Measurements from ENCODE around the gene SLC34A1. TPM values are rescaled to one million over a fixed set of nuclear protein-coding genes. Genes with fewer than 3 reads are reported as not detected.
A peak's percentile ranks its signal among the peaks of the same experiment; 100 is the strongest.

The SLC34A1 gene
- total and polyA plus RNA-seq, 5 donors from 2014 or later = 0.20 TPM; not detected in 4

DNA sequence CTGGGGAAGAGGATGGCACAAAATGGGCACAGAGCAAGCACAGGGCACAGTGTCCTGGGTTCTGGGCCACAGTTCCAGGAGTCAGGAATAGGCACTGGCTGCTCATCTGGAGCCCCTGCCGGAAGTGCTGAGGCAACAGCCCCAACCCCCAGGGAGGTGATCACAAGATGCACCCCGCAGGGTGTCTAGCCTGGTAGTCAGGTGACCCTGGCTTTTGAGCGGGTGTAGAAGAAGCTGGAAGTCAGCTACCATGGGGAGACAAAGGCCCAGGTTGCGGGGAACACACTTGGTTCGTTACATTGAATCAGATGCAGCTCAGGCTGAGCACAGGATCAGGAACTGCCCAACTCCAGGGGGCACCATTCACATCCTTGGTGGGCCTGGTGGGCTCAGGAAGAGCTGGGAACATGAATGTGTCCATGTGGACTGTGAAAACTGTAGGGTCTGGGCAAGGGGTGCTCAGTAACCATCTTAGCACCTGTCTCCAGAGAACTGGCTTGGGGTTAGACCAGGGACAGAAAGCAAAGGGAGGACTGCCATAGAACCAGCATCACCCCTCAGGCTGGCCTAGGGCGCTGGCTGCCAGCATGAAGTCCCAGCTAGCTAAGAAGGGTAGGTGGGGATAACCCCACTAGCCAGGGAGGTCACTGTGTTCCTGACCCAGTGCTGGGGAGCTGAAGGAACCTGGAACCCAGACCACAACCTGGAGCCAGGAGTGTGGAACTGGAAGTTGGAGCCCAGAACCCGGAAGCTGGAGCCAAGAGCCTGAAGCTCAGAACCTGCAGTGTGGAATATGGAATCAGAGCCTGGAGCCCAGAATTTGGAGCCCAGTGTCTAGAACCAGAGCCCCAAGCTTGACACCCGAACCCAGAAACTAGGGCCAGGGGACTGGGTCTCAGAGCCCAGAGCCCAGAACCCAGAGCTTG is 6.1 kb upstream of the SLC34A1 start:
- no peak for ATAC-seq (ENCODE audit: low read depth in 2 of 2)
- Histone ChIP-seq H3K36me3 (ENCODE audit: control insufficient read depth, insufficient read depth, low read length) (no peaks in the 10 kb centered on the region), H3K27ac (ENCODE audit: insufficient read depth, low read length, poor library complexity, severe bottlenecking) (no peak overlapping the region), H3K4me3 (ENCODE audit: low read depth, low read length) (no peak overlapping the region), H3K9me3 (ENCODE audit: control insufficient read depth in 2 of 2, low read length in 2 of 2) (no peaks in the 10 kb centered on the region), H3K27me3 (ENCODE audit: control insufficient read depth, insufficient read depth, low read length) (no peaks in the 10 kb centered on the region), H3K4me1 (ENCODE audit: control insufficient read depth, insufficient read depth, low read length, poor library complexity, severe bottlenecking) (peaks cover 17% of the 10 kb centered on the region)
- Mint-ChIP-seq H3K36me3 (no peaks in the 10 kb centered on the region), H3K4me1 (peaks cover 0 to 47% (median 9%) of the 10 kb centered on the region in 4 donors), H3K27ac (peak overlapping the region in 1 of 3 donors; percentile 84), H3K4me3 (no peak overlapping the region), H3K9me3 (no peaks in the 10 kb centered on the region), H3K27me3 (no peaks in the 10 kb centered on the region)
- DNase-seq = no peak

DNA sequence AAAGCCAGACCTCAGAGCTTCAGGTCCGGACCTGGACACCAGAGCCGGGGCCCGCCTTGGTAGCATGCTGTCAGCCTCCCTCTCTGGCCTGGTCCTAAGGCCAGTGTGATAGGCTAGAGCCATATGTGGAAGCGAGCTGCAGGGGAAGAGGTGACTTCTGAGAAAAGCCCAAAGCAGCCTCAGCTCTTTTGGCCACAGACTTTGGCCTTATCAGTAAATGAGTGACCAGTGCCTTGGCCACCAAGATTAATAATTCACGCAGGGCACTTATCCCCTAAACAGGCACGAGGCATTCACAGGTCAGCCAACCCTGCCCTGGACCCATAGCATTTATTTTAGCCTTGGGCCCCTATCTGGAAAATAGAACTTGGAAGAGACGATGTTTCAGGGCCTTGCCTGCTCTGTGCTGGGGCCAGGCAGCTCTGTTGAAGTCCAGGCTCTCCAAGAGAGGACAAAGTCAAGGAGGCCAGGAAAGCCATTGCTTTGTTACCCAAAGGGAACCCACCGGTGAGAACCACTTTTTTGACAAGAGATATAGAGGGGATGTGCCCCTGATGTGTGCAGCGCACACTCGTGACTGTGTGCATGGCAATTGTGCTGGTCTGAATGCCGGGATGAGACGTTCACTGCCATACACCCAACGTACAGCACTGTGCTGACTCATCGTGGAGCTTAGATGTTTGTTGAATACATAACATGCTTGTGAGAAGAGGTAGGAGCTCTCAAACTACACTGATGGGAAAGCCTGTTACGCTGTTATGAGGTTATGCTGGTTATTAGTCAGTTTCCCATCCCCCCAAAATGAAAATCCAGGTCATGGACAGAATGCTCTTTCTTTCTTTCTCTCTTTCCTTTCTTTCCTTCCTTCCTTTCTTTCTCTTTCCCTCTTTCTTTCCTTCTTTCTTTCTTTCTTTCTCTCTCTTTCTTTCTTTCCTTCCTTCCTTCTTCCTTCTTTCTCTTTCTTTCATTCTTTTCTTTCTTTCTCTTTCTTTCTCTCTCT is 5.0 kb upstream of the SLC34A1 start:
- peak; percentile 39 to 45 for ATAC-seq (ENCODE audit: low read depth in 2 of 2)
- Histone ChIP-seq H3K9me3 (ENCODE audit: control insufficient read depth in 2 of 2, low read length in 2 of 2) (no peaks in the 10 kb centered on the region), H3K27ac (ENCODE audit: insufficient read depth, low read length, poor library complexity, severe bottlenecking) (no peak overlapping the region), H3K4me1 (ENCODE audit: control insufficient read depth, insufficient read depth, low read length, poor library complexity, severe bottlenecking) (peaks cover 6% of the 10 kb centered on the region), H3K36me3 (ENCODE audit: control insufficient read depth, insufficient read depth, low read length) (no peaks in the 10 kb centered on the region), H3K27me3 (ENCODE audit: control insufficient read depth, insufficient read depth, low read length) (no peaks in the 10 kb centered on the region), H3K4me3 (ENCODE audit: low read depth, low read length) (no peak overlapping the region)
- Mint-ChIP-seq H3K36me3 (no peaks in the 10 kb centered on the region), H3K4me3 (no peak overlapping the region), H3K27ac (peak overlapping the region; percentile 61 to 83 (median 83)), H3K4me1 (peaks cover 0 to 39% (median 7%) of the 10 kb centered on the region in 4 donors), H3K27me3 (no peaks in the 10 kb centered on the region), H3K9me3 (no peaks in the 10 kb centered on the region)
- DNase-seq = peak in 1 of 3 donors; percentile 38

DNA sequence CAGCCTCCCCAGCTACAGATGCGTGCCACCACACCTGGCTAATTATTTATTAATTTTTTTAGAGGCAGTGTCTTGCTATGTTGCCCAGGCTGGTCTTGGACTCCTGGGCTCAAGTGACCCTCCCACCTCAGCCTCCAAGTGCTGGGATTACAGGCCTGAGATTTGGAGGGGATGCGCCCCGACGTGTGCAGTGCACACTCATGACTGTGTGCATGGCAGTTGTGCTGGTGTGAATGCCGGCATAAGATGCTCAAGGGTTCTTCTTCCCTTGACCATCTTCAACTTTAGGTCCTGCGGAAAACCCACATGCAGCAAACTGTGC is 3.5 kb upstream of the SLC34A1 start:
- no peaks in the 10 kb centered on the region for H3K27me3 Mint-ChIP-seq
- ATAC-seq (ENCODE audit: low read depth in 2 of 2) (no peak), DNase-seq (no peak)
- Histone ChIP-seq H3K4me1 (ENCODE audit: control insufficient read depth, insufficient read depth, low read length, poor library complexity, severe bottlenecking) (peaks cover 3% of the 10 kb centered on the region), H3K27me3 (ENCODE audit: control insufficient read depth, insufficient read depth, low read length) (no peaks in the 10 kb centered on the region), H3K27ac (ENCODE audit: insufficient read depth, low read length, poor library complexity, severe bottlenecking) (no peak overlapping the region), H3K4me3 (ENCODE audit: low read depth, low read length) (no peak overlapping the region), H3K36me3 (ENCODE audit: control insufficient read depth, insufficient read depth, low read length) (no peaks in the 10 kb centered on the region), H3K9me3 (ENCODE audit: control insufficient read depth in 2 of 2, low read length in 2 of 2) (no peaks in the 10 kb centered on the region)
- H3K36me3 Mint-ChIP-seq = no peaks in the 10 kb centered on the region
- H3K9me3 Mint-ChIP-seq = no peaks in the 10 kb centered on the region
- no peak overlapping the region for H3K27ac Mint-ChIP-seq
- no peak overlapping the region for H3K4me3 Mint-ChIP-seq
- peaks cover 0 to 28% (median 6%) of the 10 kb centered on the region in 4 donors for H3K4me1 Mint-ChIP-seq

DNA sequence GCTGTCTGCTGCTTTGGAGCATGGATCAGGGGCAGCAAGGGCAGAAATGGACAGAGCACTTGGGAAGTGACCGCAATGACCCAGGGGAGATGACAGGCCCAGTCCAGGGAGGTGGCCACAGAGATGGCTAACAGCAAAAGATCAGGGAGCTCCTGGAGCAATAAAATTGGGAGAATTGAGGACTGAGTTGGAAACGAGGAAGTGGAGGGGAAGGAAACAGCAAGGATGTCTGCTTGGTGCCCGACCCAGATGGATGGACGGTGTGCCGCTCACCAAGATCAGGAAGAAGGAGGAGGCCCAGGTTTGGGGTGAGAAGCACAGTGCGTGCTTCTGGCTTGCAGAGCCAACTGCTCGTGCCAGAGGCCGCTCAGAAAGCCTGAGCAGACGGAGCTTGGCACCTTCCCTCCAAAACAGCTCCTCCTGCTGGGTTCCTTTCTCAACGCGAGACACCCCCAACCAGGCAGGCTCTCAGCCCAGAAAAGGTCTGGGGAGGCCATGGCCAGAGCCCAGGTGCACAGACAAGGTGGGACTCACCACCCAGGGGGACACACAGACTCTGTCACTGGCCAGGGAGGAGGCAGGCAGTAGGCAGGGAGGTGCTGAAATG is 1.7 kb upstream of the SLC34A1 start:
- ATAC-seq (ENCODE audit: low read depth in 2 of 2) = peak in 1 of 2 donors; percentile 29
- Mint-ChIP-seq H3K4me1 (peaks cover 0 to 24% (median 4%) of the 10 kb centered on the region in 4 donors), H3K27ac (peak overlapping the region in 1 of 3 donors; percentile 82), H3K27me3 (no peaks in the 10 kb centered on the region), H3K36me3 (no peaks in the 10 kb centered on the region), H3K4me3 (no peak overlapping the region), H3K9me3 (no peaks in the 10 kb centered on the region)
- H3K27me3 ChIP-seq (ENCODE audit: control insufficient read depth, insufficient read depth, low read length) = no peaks in the 10 kb centered on the region
- H3K9me3 ChIP-seq (ENCODE audit: control insufficient read depth in 2 of 2, low read length in 2 of 2) = no peaks in the 10 kb centered on the region
- no peaks in the 10 kb centered on the region for H3K36me3 ChIP-seq (ENCODE audit: control insufficient read depth, insufficient read depth, low read length)
- H3K4me1 ChIP-seq (ENCODE audit: control insufficient read depth, insufficient read depth, low read length, poor library complexity, severe bottlenecking) = no peaks in the 10 kb centered on the region
- DNase-seq = peak in 2 of 3 donors; percentile 29 to 62
- H3K4me3 ChIP-seq (ENCODE audit: low read depth, low read length) = no peak overlapping the region
- H3K27ac ChIP-seq (ENCODE audit: insufficient read depth, low read length, poor library complexity, severe bottlenecking) = no peak overlapping the region

DNA sequence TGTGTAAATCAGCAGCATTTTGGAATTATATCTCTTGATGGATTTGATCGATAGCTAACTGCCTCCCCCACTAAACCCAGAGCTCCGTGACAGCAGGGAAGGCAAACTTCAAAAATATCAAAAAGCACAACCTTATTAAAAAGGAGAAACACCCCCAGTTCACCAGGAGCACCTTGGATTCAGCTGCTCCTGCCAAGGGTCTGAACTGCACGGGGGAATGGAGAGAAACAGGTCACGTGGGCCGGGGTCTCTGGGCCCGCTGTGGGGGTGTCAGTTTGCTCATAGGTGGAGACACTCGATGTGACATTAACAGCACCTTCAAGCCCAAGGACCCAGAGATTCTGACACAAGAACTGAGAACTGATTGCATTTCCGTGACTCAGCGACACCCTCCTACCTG is 1.1 kb upstream of the SLC34A1 start:
- DNase-seq (no peak), ATAC-seq (ENCODE audit: low read depth in 2 of 2) (no peak)
- Histone ChIP-seq H3K4me3 (ENCODE audit: low read depth, low read length) (no peak overlapping the region), H3K4me1 (ENCODE audit: control insufficient read depth, insufficient read depth, low read length, poor library complexity, severe bottlenecking) (peaks cover 1% of the 10 kb centered on the region), H3K36me3 (ENCODE audit: control insufficient read depth, insufficient read depth, low read length) (no peaks in the 10 kb centered on the region), H3K27me3 (ENCODE audit: control insufficient read depth, insufficient read depth, low read length) (no peaks in the 10 kb centered on the region), H3K27ac (ENCODE audit: insufficient read depth, low read length, poor library complexity, severe bottlenecking) (no peak overlapping the region), H3K9me3 (ENCODE audit: control insufficient read depth in 2 of 2, low read length in 2 of 2) (no peaks in the 10 kb centered on the region)
- peaks cover 0 to 26% (median 5%) of the 10 kb centered on the region in 4 donors for H3K4me1 Mint-ChIP-seq
- no peak overlapping the region for H3K27ac Mint-ChIP-seq
- no peak overlapping the region for H3K4me3 Mint-ChIP-seq
- H3K27me3 Mint-ChIP-seq = no peaks in the 10 kb centered on the region
- no peaks in the 10 kb centered on the region for H3K36me3 Mint-ChIP-seq
- no peaks in the 10 kb centered on the region for H3K9me3 Mint-ChIP-seq

DNA sequence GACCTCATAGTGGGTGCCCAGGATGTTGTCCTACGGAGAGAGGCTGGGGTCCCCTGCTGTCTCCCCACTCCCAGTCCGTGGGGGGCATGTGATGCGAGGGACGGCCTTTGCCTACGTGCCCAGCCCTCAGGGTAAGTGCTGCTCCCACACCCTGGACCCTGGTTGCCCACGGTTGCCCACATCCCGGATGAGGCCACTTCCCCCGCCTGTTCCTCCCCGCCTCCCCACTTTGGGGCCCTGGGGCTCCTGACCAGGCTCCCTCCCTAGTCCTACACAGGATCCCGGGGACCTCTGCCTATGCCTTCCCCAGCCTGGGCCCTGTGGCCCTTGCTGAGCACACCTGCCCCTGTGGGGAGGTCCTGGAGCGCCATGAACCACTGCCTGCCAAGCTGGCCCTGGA is 1.5 kb downstream of the SLC34A1 start:
- H3K27ac Mint-ChIP-seq = no peak overlapping the region
- no peaks in the 10 kb centered on the region for H3K27me3 ChIP-seq (ENCODE audit: control insufficient read depth, insufficient read depth, low read length)
- no peaks in the 10 kb centered on the region for H3K27me3 Mint-ChIP-seq
- H3K9me3 ChIP-seq (ENCODE audit: control insufficient read depth in 2 of 2, low read length in 2 of 2) = no peaks in the 10 kb centered on the region
- peaks cover 4 to 42% (median 19%) of the 10 kb centered on the region in 4 donors for H3K4me1 Mint-ChIP-seq
- DNase-seq (no peak), ATAC-seq (ENCODE audit: low read depth in 2 of 2) (no peak)
- H3K27ac ChIP-seq (ENCODE audit: insufficient read depth, low read length, poor library complexity, severe bottlenecking) = no peak overlapping the region
- H3K36me3 ChIP-seq (ENCODE audit: control insufficient read depth, insufficient read depth, low read length) = no peaks in the 10 kb centered on the region
- no peaks in the 10 kb centered on the region for H3K9me3 Mint-ChIP-seq
- H3K36me3 Mint-ChIP-seq = no peaks in the 10 kb centered on the region
- no peak overlapping the region for H3K4me3 Mint-ChIP-seq
- peaks cover 27% of the 10 kb centered on the region for H3K4me1 ChIP-seq (ENCODE audit: control insufficient read depth, insufficient read depth, low read length, poor library complexity, severe bottlenecking)
- H3K4me3 ChIP-seq (ENCODE audit: low read depth, low read length) = no peak overlapping the region

DNA sequence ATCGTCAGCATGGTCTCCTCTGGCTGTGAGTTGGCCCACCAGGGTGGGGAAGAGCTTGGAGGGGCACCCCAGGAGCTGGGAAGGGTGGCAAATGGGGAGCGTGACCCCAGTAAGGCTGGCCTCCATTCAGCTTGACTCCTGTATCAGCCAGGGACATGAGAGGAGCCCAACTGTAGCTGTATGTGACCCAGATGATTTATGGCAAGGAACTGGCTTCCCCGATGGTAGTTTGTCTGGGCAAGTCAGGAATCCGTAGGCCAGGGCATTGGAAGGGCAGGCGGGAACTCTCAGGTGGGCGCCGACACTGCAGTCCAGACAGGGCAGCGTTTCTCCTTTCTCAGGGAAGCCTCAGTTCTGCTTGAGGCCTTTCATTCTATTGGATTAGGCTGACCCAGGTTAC is 2.3 kb downstream of the SLC34A1 start:
- H3K36me3 Mint-ChIP-seq = no peaks in the 10 kb centered on the region
- peaks cover 4 to 47% (median 21%) of the 10 kb centered on the region in 4 donors for H3K4me1 Mint-ChIP-seq
- no peak for ATAC-seq (ENCODE audit: low read depth in 2 of 2)

More for the DNA sequence above, 2.3 kb downstream of the SLC34A1 start:
- no peak overlapping the region for H3K27ac Mint-ChIP-seq
- DNase-seq = no peak
- no peak overlapping the region for H3K4me3 Mint-ChIP-seq
- H3K4me1 ChIP-seq (ENCODE audit: control insufficient read depth, insufficient read depth, low read length, poor library complexity, severe bottlenecking) = peaks cover 30% of the 10 kb centered on the region
- no peaks in the 10 kb centered on the region for H3K9me3 ChIP-seq (ENCODE audit: control insufficient read depth in 2 of 2, low read length in 2 of 2)
- H3K9me3 Mint-ChIP-seq = no peaks in the 10 kb centered on the region
- no peaks in the 10 kb centered on the region for H3K36me3 ChIP-seq (ENCODE audit: control insufficient read depth, insufficient read depth, low read length)
- no peaks in the 10 kb centered on the region for H3K27me3 Mint-ChIP-seq
- H3K27me3 ChIP-seq (ENCODE audit: control insufficient read depth, insufficient read depth, low read length) = no peaks in the 10 kb centered on the region
- no peak overlapping the region for H3K27ac ChIP-seq (ENCODE audit: insufficient read depth, low read length, poor library complexity, severe bottlenecking)
- no peak overlapping the region for H3K4me3 ChIP-seq (ENCODE audit: low read depth, low read length)
